ENCODE data around the gene LLGL1.

DNA sequence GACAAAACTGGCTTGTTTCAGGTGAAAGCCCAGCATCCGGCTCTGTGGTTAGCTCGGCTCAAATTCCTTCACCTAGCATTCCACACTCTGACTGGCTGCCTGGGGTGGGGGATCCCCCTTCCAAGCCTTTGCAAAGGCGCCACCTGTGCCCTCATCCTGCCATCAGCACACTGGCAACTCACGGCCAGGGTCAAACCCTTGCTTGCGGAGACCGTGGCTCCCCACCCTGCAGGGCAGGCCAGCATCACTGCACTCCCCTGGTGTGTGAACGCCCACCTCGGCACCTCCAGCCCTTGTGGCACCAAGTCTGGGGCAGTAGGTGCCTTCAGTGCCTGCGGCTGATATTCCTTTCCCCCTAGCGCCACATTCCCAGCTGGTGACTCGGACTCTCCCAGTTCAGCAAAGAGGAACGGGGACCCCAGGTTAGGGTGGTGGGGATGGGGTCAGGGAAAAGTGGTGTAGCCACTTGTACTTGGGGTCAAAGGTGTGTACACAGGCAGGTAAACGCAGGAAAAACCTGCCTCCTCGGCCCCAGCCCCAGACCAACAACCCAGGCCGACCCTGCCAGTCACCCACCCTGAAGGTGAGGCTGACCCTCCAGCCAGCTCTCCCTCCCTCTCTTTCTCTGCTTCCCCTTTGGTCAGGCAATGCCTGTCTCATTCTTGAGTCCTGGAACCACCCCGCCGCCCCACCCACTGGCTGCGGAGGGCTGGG lies 32.0 kb downstream of the LLGL1 start:
- TF ChIP-seq ZNF384 (IDR thresholded peaks at IDR 0.05) (no peak), FOXM1 (IDR thresholded peaks at IDR 0.05; ENCODE audit: borderline replicate concordance) (no peak), NFRKB (IDR thresholded peaks at IDR 0.05) (no peak), TARDBP (IDR thresholded peaks at IDR 0.05) (no peak), ARNT (IDR thresholded peaks at IDR 0.05) (no peak)
